ENCODE data around the gene AGO4.
A peak's percentile ranks its signal among the peaks of the same experiment; 100 is the strongest.
"Not testable (repeated sequence)": the region's sequence is repeated elsewhere in the genome, so short reads cannot be mapped to it uniquely, and the experiment has no call there.

AGO4 gene

GRCh38 chr1:35812754-35813153, 4.9 kb downstream of the AGO4 start:
- not testable (repeated sequence) for DNase-seq

- DNase-seq = no peak
These were observed 17.4 kb downstream of the AGO4 start for GRCh38 chr1:35825255-35825654.

- DNase-seq = no peak
These were observed 24.6 kb downstream of the AGO4 start for GRCh38 chr1:35832276-35832905.

GRCh38 chr1:35833395-35833794, 25.6 kb downstream of the AGO4 start:
- no peak for DNase-seq

GRCh38 chr1:35834218-35834617, 26.4 kb downstream of the AGO4 start:
- no peak for DNase-seq

GRCh38 chr1:35835398-35835797, 27.6 kb downstream of the AGO4 start:
- no peak for DNase-seq

GRCh38 chr1:35836734-35837133, 28.9 kb downstream of the AGO4 start:
- DNase-seq = no peak

- DNase-seq = no peak
These were observed 31.0 kb downstream of the AGO4 start for GRCh38 chr1:35838693-35839245.

- no peak for DNase-seq
These were observed 37.0 kb downstream of the AGO4 start for GRCh38 chr1:35844826-35845225.

- no peak for DNase-seq
These were observed 38.0 kb downstream of the AGO4 start for GRCh38 chr1:35845766-35846165.

GRCh38 chr1:35847935-35848565, 40.2 kb downstream of the AGO4 start:
- no peak for DNase-seq

- no peak for DNase-seq
These were observed 42.2 kb downstream of the AGO4 start for GRCh38 chr1:35850051-35850450.

- no peak for DNase-seq
These were observed 42.9 kb downstream of the AGO4 start for GRCh38 chr1:35850716-35851115.

GRCh38 chr1:35851132-35851869, 43.5 kb downstream of the AGO4 start:
- DNase-seq = no peak

- DNase-seq = no peak
These were observed 44.4 kb downstream of the AGO4 start for GRCh38 chr1:35852241-35852640.

- DNase-seq = peak; percentile 18
These were observed 47.3 kb downstream of the AGO4 start for GRCh38 chr1:35854989-35855700.

- DNase-seq = no peak
These were observed 49.1 kb downstream of the AGO4 start for GRCh38 chr1:35856964-35857363.

GRCh38 chr1:35857830-35858229, 50.0 kb downstream of the AGO4 start:
- no peak for DNase-seq

GRCh38 chr1:35860696-35861095, 52.9 kb downstream of the AGO4 start:
- no peak for DNase-seq

GRCh38 chr1:35863136-35863535, 55.3 kb downstream of the AGO4 start:
- DNase-seq = no peak

- no peak for DNase-seq
These were observed 56.2 kb downstream of the AGO4 start for GRCh38 chr1:35863881-35864625.

GRCh38 chr1:35864813-35865212, 57.0 kb downstream of the AGO4 start:
- no peak for DNase-seq

- DNase-seq = no peak
These were observed 59.2 kb downstream of the AGO4 start for GRCh38 chr1:35866991-35867390.
